HG03060 (cell line): Measurements from ENCODE around the gene COL9A3.
A peak's percentile ranks its signal among the peaks of the same experiment; 100 is the strongest.

Source experiments
- ATAC-seq: cut with Tn5 transposase; IDR thresholded peaks from one replicate; pipeline ENCODE4 v1.9.1; 2021; ENCODE audit warnings: low read depth, moderate number of reproducible peaks; ENCODE audit not compliant: unreplicated experiment

COL9A3 gene

DNA sequence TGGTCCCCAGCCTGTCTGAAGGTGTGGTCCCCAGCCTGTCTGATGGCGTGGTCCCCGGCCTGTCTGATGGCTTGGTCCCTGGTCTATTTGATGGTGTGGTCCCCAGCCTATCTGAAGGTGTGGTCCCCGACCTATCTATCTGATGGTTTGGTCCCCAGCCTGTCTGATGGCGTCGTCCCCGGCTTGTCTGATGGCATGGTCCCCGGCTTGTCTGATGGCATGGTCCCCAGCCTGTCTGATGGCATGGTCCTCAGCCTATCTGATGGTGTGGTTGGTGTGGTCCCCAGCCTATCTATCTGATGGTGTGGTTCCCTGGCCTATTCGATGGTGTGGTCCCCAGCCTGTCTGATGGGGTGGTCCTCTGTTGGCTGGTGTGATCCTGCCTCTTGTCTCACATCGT is 38.8 kb upstream of the COL9A3 start:
- no peak for ATAC-seq

DNA sequence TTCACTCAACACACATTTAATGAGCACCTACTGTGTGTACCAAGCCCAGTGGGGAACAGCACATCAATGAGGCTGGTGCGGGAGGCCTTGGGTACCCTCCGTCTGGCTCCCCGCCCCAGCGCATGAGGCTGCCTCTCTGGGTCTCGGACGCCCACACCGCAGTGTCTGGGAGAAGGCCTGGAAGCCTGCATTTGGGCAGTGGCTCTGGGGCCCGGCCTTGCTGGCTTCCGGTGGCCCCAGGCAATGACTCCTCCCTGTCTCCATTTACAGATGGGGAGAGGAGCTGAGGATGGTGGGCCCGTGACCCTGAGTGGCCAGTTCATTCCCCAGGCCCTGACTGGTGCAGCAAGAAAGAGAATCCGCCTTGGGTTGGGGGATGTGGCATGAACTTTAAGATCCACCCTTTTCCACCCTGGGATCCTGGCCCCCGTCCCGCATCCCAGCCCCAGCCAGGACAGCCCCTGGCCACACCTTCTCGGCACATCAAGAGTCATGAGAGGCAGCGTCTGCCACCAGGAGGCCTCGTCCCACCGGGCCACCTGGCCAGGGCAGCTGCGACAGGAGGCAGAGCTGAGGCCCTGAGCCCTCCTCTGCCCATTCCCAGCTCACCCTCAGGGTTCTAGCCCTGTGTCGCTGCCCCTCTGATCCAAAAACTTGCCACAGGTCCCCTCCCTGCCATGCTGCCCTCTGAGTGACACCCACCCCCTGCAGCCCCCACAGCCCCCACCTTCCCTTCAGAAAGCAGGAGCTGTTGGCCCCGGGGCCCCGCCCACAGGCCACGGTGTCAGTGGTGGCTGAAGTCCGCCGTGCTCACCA is 38.0 kb upstream of the COL9A3 start:
- no peak for ATAC-seq

- ATAC-seq: no peak
Observed at GRCh38 chr20:62779417-62779685, 37.5 kb upstream of the COL9A3 start.

DNA sequence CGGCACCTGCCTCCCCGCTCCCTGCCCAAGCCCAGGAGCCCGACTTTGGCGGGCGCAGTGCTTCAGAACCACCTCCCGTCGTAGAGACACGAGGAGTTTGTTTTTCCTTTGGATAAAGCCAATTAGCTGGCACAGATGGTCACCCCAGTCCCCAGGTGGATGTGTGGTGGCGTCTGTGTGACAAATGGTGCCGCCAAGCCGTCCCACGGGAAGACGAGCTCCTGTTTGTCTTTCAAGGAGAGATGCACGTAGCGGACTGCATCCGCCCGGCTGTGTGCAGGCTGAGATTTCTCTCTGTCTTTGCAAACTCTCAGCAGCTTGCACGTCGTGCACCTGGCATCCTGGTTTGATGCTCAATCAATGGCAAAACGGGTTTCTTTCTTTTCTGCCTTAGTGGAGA is 36.6 kb upstream of the COL9A3 start:
- ATAC-seq: no peak

- ATAC-seq: no peak
Observed at GRCh38 chr20:62780696-62781095, 36.2 kb upstream of the COL9A3 start.

GRCh38 chr20:62782149-62782892 is 34.5 kb upstream of the COL9A3 start:
- no peak for ATAC-seq

GRCh38 chr20:62782893-62783278 is 34.0 kb upstream of the COL9A3 start:
- ATAC-seq: no peak

- no peak for ATAC-seq
Observed at GRCh38 chr20:62784497-62784896, 32.4 kb upstream of the COL9A3 start.

- ATAC-seq: no peak
Observed at GRCh38 chr20:62785393-62785792, 31.5 kb upstream of the COL9A3 start.

- no peak for ATAC-seq
Observed at GRCh38 chr20:62786157-62786556, 30.7 kb upstream of the COL9A3 start.

- no peak for ATAC-seq
Observed at GRCh38 chr20:62787321-62787720, 29.5 kb upstream of the COL9A3 start.

- no peak for ATAC-seq
Observed at GRCh38 chr20:62787866-62788265, 29.0 kb upstream of the COL9A3 start.

- no peak for ATAC-seq
Observed at GRCh38 chr20:62788607-62789006, 28.2 kb upstream of the COL9A3 start.

- ATAC-seq: no peak
Observed at GRCh38 chr20:62790075-62790474, 26.8 kb upstream of the COL9A3 start.

DNA sequence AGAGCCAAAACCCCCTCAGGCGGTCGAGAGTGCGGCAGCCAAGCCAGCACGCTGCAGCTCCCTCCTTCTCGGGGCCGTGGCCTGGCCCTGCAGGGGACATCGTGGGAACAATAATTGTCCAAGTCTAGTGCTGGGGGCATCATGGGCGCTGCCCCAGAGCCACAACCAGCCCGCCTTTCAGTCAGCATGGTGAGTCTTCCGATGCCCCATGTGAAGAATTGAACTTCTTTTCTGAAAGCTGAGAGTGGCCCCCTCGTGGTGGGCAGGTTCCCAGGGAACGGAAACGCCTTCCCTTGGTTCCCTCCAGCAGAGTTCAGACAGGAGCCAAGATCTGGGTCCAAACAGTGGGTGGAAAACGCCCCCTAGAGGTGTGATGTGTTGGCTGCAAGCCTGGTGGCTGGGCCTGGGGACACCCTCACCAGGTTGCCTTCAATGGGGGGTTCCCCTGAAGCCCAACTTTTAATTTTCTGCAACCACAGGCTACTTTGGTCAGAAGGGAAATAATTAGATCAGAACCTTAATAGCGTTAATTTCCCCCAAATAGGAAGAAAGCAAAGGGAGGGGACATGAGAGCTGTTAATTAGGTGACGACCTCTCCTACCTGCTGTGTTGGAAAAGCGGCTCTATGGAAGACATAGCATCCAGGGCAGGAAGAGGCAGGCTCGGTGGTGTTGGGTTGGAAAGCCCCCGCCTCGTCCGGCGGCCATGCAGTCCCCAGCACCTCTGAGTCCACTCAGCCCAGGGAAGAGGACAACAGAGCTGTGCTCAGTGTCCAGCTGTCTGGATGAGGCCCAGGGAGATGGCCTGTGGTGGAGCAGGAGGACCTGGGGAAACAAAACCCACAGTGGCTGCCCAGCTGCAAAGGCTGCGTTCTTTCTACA is 25.3 kb upstream of the COL9A3 start:
- no peak for ATAC-seq

DNA sequence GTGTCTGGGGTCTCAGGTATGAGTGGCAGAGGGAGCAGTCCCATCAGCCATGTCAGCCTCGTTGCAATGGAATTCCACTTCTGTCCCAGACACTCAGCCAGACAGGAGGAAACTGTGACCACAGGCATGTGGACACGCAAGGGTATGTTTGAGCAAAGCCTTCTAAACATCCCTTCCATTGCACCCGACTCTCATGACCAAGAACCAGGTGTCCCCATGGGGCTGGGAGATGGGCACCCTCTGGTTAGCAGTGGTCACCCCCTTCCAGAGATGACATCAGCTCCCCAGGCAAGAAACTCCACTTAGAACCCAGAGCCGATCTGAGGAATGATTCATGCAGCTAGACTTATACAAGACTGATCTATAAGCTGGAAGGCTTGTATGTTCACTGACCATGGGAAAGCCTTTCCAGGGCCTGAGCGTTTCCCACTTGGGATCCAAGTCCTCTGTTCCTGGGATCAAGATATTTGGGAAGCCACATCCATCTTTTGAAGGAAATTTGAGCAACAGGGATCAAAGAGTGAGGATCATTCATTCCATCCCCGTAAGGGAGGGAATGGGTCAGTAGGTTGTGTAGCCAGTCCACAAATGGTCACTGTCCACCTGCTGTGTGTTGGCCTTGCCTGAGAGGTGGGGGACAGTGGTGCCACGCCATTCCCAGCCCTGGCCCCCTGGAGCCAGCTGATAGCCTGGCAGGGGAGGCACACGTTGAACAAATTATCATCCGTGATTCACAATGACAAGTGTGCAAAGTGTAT is 24.5 kb upstream of the COL9A3 start:
- no peak for ATAC-seq

- ATAC-seq: no peak
Observed at GRCh38 chr20:62792940-62793756, 23.7 kb upstream of the COL9A3 start.

- ATAC-seq: no peak
Observed at GRCh38 chr20:62793757-62794006, 23.2 kb upstream of the COL9A3 start.

DNA sequence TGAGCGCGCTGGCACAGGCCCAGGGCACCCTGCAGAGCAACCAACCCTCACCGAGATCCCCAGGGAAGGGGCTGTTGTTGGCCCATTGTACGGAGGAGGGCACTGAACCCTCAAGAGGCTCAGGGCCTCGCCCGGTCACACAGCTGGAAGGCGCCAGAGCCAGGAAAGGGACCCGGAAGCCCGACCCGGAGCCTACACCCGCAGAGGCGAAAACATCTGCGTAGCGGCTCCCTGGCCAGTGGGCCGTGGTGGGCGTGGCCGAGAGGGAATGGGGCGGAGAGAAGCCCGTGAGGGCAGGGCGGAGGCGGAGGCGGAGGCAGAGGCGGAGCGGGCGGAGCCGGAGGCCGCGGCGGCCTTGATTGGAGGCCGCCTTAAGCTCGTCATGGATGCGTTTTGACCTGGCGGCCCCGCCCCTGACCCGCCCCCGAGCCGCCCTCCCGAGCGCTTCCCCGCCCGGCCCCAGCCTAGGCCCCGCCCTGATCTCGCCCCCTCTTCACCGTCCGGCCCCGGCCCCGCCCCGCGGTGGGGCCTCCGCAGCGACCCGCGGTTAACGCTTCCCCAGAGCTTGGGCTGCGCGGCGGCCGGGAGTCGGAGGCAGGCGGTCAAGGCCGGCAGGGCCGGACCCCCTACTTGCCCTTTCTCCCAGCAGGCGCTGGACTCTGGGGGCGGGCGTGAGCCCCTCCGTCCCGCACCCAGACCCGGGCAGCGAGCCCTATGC is 22.7 kb upstream of the COL9A3 start:
- ATAC-seq: peak; percentile 56
